ENCODE measurements around the gene GH1. TPM values are rescaled to one million over a fixed set of nuclear protein-coding genes. Genes with fewer than 3 reads are reported as not detected.
A peak's percentile ranks its signal among the peaks of the same experiment; 100 is the strongest.
"Not testable (repeated sequence)": the region's sequence is repeated elsewhere in the genome, so short reads cannot be mapped to it uniquely, and the experiment has no call there.

The GH1 gene
- total and polyA plus RNA-seq, 3 donors from 2014 or later: 0.43 TPM; not detected in 2

DNA sequence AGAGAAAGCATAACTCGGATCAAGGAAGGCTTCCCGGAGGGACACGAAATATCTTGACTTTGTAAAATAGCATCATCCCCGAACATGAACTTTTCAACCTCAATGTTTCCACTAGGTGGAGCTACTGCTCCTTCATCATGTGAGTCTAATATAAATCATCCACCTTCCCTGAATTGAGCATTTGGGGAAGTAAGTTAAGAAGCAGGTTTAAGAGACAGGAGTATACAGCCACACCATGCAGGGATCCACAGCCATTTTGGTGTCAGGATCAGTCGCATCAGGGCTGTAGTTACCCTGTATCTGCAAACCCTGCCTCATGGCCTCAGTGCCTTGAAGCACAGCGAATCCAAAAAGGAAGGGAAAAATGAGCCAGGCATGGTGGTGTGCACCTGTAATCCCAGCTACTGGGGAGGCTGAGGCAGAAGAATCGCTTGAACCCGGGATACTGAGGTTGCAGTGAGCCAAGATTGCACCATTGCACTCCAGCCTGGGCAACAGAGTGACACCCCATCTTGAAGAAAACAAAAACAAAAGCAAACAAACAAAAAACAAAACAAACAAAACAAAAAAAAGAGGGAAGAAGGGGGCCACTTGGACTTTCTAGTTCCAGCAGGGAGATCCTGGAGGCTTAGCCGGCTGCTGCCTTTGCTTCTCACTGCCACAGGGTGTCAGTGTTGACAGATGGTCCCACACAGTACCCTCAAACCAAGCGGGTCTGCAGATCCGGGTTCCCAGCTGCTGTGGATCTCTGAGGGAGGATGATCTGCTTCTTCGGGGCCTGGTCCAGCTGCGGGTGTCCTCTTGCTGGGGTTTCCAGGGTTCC lies 29.4 kb downstream of the GH1 start:
- DNase-seq: peak; percentile 51
- intact Hi-C loops (cut with DNase I; ENCODE audit: low total_unique reads); H3K4me1 ChIP-seq; H3K27ac ChIP-seq; H3K9me3 ChIP-seq; H3K27me3 ChIP-seq; H3K36me3 ChIP-seq (ENCODE audit: low read depth, missing control alignments); H3K4me3 ChIP-seq: not testable (repeated sequence)
- TF ChIP-seq, protein P1, sequence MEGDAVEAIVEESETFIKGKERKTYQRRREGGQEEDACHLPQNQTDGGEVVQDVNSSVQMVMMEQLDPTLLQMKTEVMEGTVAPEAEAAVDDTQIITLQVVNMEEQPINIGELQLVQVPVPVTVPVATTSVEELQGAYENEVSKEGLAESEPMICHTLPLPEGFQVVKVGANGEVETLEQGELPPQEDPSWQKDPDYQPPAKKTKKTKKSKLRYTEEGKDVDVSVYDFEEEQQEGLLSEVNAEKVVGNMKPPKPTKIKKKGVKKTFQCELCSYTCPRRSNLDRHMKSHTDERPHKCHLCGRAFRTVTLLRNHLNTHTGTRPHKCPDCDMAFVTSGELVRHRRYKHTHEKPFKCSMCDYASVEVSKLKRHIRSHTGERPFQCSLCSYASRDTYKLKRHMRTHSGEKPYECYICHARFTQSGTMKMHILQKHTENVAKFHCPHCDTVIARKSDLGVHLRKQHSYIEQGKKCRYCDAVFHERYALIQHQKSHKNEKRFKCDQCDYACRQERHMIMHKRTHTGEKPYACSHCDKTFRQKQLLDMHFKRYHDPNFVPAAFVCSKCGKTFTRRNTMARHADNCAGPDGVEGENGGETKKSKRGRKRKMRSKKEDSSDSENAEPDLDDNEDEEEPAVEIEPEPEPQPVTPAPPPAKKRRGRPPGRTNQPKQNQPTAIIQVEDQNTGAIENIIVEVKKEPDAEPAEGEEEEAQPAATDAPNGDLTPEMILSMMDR (IDR thresholded peaks at IDR 0.05): peak in 2 of 3 experiments; percentile 38 to 48
- 34 to 48% methylated on average over 13 of the region's 13 CpGs for WGBS, 2 donors

DNA sequence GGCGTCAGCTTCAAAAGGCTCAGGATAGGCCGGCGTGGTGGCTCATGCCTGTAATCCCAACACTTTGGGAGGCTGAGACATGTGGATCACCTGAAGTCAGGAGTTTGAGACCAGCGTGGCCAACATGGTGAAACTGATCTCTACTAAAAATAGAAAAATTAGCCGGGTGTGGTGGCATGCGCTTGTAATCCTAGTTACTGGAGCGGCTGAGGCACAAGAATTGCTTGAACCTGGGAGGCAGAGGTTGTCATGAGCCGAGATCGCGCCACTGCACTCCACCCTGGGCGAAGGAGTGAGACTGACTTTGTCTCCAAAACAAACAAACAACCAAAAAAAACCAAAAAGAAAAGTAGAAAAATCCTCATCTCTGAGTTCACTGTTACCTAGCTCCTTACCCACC lies 33.5 kb downstream of the GH1 start:
- DNase-seq; H3K4me3 ChIP-seq; H3K9me3 ChIP-seq; intact Hi-C loops (cut with DNase I; ENCODE audit: low total_unique reads); H3K36me3 ChIP-seq (ENCODE audit: low read depth, missing control alignments); H3K27me3 ChIP-seq; H3K27ac ChIP-seq; H3K4me1 ChIP-seq: not testable (repeated sequence)
- 90 to 91% methylated on average over 11 of the region's 11 CpGs for WGBS, 2 donors

DNA sequence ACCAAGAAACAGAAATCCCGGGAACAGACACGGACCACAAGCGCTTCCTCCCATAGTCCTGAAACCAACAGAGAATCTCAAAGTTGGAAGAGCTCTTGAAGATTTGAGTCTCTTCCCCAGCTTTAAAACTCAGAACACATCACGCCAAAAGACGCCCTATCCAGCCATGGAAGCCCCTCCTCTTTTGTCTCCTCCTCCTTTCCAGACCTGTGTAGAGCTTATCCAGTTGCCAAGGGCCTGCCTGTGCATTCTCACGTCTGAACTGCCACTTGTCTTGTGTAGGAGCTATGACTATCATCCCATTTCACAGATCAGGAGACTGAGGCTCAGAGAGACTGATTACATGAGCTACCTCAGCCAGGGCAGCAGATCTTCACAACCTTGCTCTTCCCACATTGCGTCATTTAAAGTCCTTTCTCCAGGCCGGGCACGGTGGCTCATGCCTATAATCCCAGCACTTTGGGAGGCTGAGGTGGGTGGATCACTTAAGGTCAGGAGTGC lies 36.0 kb downstream of the GH1 start:
- 64 to 77% methylated on average over 9 of the region's 9 CpGs for WGBS, 2 donors
- H3K36me3 ChIP-seq (ENCODE audit: low read depth, missing control alignments); intact Hi-C loops (cut with DNase I; ENCODE audit: low total_unique reads); H3K4me1 ChIP-seq; H3K27ac ChIP-seq; H3K9me3 ChIP-seq; H3K27me3 ChIP-seq; H3K4me3 ChIP-seq; DNase-seq: not testable (repeated sequence)

DNA sequence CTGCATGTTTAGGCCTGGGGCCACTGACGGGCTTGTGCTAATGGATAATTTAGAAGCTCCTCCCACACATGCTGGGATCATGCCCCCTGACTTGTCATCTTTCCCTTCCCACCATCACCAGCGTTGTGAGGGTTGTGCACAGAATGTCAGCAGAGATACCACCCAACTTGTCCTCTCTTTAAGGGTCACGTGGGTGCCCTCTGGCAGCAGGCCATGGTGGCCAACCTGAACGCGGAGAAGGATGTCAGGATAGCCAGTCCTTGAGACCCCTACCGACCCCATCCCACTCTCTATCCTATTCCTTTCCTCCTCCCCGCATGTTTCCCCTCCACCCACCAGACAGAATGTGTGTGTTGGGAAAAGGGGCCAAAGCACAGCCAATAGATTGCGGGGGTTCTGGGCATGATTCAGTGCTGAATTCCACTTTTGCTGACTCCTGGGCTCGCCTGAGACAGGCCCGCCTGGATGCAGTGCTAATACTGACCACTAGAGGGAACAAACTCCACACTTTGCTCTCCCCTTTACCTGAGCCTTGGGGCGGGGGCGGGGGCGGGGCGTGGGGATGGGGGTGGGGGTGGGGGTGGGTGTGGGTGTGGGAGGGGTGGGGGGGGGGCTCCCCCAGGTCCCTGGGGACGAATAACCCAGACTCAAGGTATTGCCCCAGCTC lies 36.6 kb downstream of the GH1 start, which contains the start of gene GH2:
GH2 (minus strand) TSS at position 10 of the 667 bp plus-strand sequence. CDS start 143 bp downstream, outside the sequence.
- no peak within 1 kb of the TSS for H3K27ac ChIP-seq
- TF ChIP-seq, protein P1 (IDR thresholded peaks at IDR 0.05): peak; percentile 41 to 70 (median 51)
- TF ChIP-seq POLR2A (IDR thresholded peaks at IDR 0.05): no peak
- no peaks in the 10 kb centered on the region for H3K36me3 ChIP-seq (ENCODE audit: low read depth, missing control alignments)
- intact Hi-C loops (cut with DNase I; ENCODE audit: low total_unique reads): no loop called here
- WGBS, 2 donors: 37 to 44% methylated on average over 9 to 15 of the region's 15 CpGs
- H3K27me3 ChIP-seq: no peaks in the 10 kb centered on the region
- H3K4me1 ChIP-seq: no peaks in the 10 kb centered on the region
- peak; percentile 79 for DNase-seq
- H3K9me3 ChIP-seq: no peaks in the 10 kb centered on the region
- H3K4me3 ChIP-seq: no peak within 1 kb of the TSS

DNA sequence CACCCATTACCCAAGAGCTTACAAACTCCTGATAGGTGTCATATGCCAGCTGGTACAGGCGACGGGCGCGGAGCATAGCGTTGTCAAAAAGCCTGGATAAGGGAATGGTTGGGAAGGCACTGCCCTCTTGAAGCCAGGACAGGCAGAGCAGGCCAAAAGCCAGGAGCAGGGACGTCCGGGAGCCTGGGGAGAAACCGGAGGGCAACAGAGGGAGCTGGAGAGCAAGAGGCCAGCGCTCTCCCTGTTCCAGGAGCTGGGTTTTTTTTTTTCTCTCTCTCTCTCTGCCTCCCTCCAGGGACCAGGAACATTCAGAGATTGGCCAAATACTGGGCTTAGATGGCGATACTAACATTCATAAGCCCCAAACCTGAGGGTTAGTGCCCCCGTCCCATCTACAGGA lies 37.3 kb downstream of the GH1 start:
- intact Hi-C loops (cut with DNase I; ENCODE audit: low total_unique reads); H3K27ac ChIP-seq; H3K27me3 ChIP-seq; H3K36me3 ChIP-seq (ENCODE audit: low read depth, missing control alignments); DNase-seq; H3K9me3 ChIP-seq; H3K4me3 ChIP-seq; H3K4me1 ChIP-seq: not testable (repeated sequence)
- WGBS, 2 donors: 54 to 67% methylated on average over 11 of the region's 11 CpGs

DNA sequence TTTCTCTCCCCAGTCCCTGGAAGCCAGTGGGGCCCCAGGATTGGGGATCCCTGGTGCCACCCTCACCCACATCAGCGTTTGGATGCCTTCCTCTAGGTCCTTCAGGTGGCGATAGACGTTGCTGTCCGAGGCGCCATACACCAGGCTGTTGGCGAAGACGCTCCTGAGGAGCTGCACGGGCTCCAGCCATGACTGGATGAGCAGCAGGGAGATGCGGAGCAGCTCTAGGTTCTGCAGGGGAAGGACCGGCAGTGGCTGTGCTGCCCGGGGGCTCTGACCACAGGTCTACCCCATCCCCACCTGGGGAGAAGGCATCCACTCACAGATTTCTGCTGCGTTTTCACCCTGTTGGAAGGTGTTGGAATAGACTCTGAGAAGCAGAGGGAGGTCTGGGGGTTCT lies 37.9 kb downstream of the GH1 start:
- no peak for DNase-seq
- no peak overlapping the region for H3K4me3 ChIP-seq
- no peaks in the 10 kb centered on the region for H3K36me3 ChIP-seq (ENCODE audit: low read depth, missing control alignments)
- 74 to 85% methylated on average over 8 to 12 of the region's 12 CpGs for WGBS, 2 donors
- H3K27me3 ChIP-seq: no peaks in the 10 kb centered on the region
- intact Hi-C loops (cut with DNase I; ENCODE audit: low total_unique reads): no loop called here
- no peak overlapping the region for H3K27ac ChIP-seq
- no peaks in the 10 kb centered on the region for H3K9me3 ChIP-seq
- TF ChIP-seq, protein P1 (IDR thresholded peaks at IDR 0.05): no peak
- TF ChIP-seq POLR2A (IDR thresholded peaks at IDR 0.05): no peak
- no peaks in the 10 kb centered on the region for H3K4me1 ChIP-seq

DNA sequence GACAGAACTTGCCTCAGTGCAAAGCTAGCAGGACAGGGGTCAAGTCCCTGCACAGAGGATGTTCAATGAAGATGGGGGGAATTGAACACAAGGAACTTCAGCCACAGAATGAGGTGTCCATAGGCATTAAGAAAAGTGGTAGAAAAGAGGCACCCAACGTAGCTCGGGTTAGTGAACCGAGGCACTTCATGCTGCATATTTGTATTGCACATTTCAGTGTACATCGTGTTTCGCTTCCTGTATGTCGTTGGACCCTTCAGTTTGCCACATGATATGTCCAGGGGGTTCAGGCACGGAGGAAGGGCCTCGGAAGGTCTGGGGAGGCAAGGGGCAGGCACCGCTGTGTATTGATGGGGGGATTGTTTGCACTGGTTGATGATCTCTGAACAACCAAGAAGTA lies 40.2 kb downstream of the GH1 start:
- H3K9me3 ChIP-seq; H3K4me3 ChIP-seq; DNase-seq; H3K27ac ChIP-seq; H3K36me3 ChIP-seq (ENCODE audit: low read depth, missing control alignments); H3K27me3 ChIP-seq; intact Hi-C loops (cut with DNase I; ENCODE audit: low total_unique reads); H3K4me1 ChIP-seq: not testable (repeated sequence)
- 92 to 94% methylated on average over 8 to 9 of the region's 9 CpGs for WGBS, 2 donors

DNA sequence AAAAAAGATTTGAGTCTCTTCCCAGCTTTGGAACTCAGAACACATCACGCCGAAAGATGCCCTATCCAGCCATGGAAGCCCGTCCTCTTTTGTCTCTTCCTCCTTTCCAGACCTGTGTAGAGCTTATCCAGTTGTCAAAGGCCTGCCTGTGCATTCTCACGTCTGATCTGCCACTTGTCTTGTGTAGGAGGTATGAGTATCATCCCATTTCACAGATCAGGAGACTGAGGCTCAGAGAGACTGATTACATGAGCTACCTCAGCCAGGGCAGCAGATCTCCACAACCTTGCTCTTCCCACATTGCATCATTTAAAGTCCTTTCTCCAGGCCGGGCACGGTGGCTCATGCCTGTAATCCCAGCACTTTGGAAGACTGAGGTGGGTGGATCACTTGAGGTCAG lies 43.9 kb downstream of the GH1 start:
- not testable (repeated sequence) for H3K4me1 ChIP-seq

More for the DNA sequence above, 43.9 kb downstream of the GH1 start:
- H3K27ac ChIP-seq; H3K9me3 ChIP-seq; H3K36me3 ChIP-seq (ENCODE audit: low read depth, missing control alignments); DNase-seq; H3K27me3 ChIP-seq; H3K4me3 ChIP-seq; intact Hi-C loops (cut with DNase I; ENCODE audit: low total_unique reads): not testable (repeated sequence)
- 68 to 77% methylated on average over 6 of the region's 6 CpGs for WGBS, 2 donors

Data from testis (tissue), 3 donors.